ENCODE measurements around the gene APOA5. TPM values are rescaled to one million over a fixed set of nuclear protein-coding genes. Genes with fewer than 3 reads are reported as not detected.

The APOA5 gene
- total and polyA plus RNA-seq, 2 of the 13 experiments (the other 11 are each of a cell fraction or from before 2014, with no cell fraction given): 44.0 to 49.1 TPM

- TF ChIP-seq USF2 (IDR thresholded peaks at IDR 0.05; ENCODE audit: low read depth, low read length): 0 out of 2 replicates have a peak, but pooled peaks have one; percentile 16
- no peak for TF ChIP-seq USF2 (CRISPR knock-in tag; IDR thresholded peaks at IDR 0.05; ENCODE audit: borderline replicate concordance)
- no peak for TF ChIP-seq REXO4 (CRISPR knock-in tag; IDR thresholded peaks at IDR 0.05; ENCODE audit: borderline replicate concordance)
- no peak for TF ChIP-seq SCMH1 (CRISPR knock-in tag; IDR thresholded peaks at IDR 0.05; ENCODE audit: borderline replicate concordance)
- TF ChIP-seq SALL1 (CRISPR knock-in tag; IDR thresholded peaks at IDR 0.05): peak; percentile 64
- TF ChIP-seq TOPORS (CRISPR knock-in tag; IDR thresholded peaks at IDR 0.05): peak; percentile 24; the same call in 1 of the 2 replicates
- 0 out of 2 replicates have a peak, but pooled peaks have one; percentile 19 for TF ChIP-seq ZNF512B (CRISPR knock-in tag; IDR thresholded peaks at IDR 0.05; ENCODE audit: borderline replicate concordance)
- TF ChIP-seq THRA (CRISPR knock-in tag; IDR thresholded peaks at IDR 0.05; ENCODE audit: borderline replicate concordance): peak; percentile 25; the same call in 1 of the 2 replicates
- TF ChIP-seq GLI4 (CRISPR knock-in tag; IDR thresholded peaks at IDR 0.05; ENCODE audit: borderline replicate concordance): no peak
- TF ChIP-seq KDM5B (CRISPR knock-in tag; IDR thresholded peaks at IDR 0.05; ENCODE audit: borderline replicate concordance): peak; percentile 49; the same call in 1 of the 2 replicates
- no peak for TF ChIP-seq NFAT5 (CRISPR knock-in tag; IDR thresholded peaks at IDR 0.05)
- TF ChIP-seq ZFY (CRISPR knock-in tag; IDR thresholded peaks at IDR 0.05): peak; percentile 56
- 0 out of 2 replicates have a peak, but pooled peaks have one; percentile 63 for TF ChIP-seq SNAI1 (CRISPR knock-in tag; IDR thresholded peaks at IDR 0.05; ENCODE audit: borderline replicate concordance)
These were observed 49.1 kb upstream of the APOA5 start (continued) for GRCh38 chr11:116840746-116841296.

Data from HepG2 (cell line).